Measurements from ENCODE around the gene TRPM7. TPM values are rescaled to one million over a fixed set of nuclear protein-coding genes. Genes with fewer than 3 reads are reported as not detected.
"Not testable (repeated sequence)": the region's sequence is repeated elsewhere in the genome, so short reads cannot be mapped to it uniquely, and the experiment has no call there.

TRPM7 gene
- polyA plus RNA-seq, 1 donor (not counting 4 experiments of a cell fraction or from before 2014, with no cell fraction given), result 25.4 TPM

DNA sequence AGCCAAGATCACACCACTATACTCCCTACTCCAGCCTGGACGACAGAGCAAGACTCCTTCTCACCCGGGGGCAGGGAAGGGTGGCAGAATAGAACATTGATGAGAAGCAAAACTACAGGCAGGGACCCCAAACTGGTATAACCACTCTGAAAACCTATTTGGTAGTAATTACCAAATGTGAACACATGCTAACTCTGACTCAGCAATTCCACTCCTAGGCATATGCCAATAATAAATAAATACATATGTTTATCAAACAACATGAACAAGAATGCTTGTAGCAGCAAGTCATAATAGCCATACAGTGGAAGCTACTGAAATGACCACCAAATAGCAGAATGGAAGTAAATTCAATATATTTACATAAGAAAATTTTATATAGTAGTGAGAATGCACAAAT lies 109.1 kb downstream of the TRPM7 start:
- no peak overlapping the region for H3K4me2 ChIP-seq (ENCODE audit: control insufficient read depth, extremely low read depth, insufficient read depth, low read depth, low read length)
- dilution Hi-C loops (cut with MboI; ENCODE audit: extremely low pct_ligation_motif_present, low sequenced_read_pairs), result no loop called here

DNA sequence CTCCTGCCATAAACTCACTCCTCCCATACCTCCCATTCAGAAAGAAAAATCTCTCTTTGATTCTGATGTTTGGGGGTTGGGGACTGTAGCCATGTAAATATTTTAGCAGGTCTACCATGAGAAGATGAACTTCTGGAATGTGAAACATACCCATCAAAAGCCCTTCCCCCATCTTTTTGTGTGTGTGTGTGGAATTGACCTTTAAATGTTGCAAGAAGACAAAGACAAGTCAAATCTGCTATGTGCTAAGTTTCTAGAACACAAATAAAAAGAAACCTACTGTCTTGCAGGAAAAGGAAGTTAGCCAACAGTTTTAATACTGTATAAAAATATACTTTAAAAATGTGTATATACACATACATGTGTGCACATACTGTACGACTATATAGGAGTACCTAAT lies 110.4 kb downstream of the TRPM7 start:
- H4K20me1 ChIP-seq (ENCODE audit: control insufficient read depth, extremely low read depth, insufficient read depth, low read length), result no peaks in the 10 kb centered on the region
- H3K4me1 ChIP-seq (ENCODE audit: control insufficient read depth, extremely low read depth, insufficient read depth, low read length), result no peaks in the 10 kb centered on the region
- peaks cover 7 to 9% of the 10 kb centered on the region in 2 experiments for H3K36me3 ChIP-seq (ENCODE audit: control insufficient read depth in 2 of 2, extremely low read depth in 1 of 2, insufficient read depth in 2 of 2, low read length in 2 of 2)
- no peak overlapping the region for H2AFZ ChIP-seq (ENCODE audit: control insufficient read depth, low read length)
- TF ChIP-seq, protein P1, sequence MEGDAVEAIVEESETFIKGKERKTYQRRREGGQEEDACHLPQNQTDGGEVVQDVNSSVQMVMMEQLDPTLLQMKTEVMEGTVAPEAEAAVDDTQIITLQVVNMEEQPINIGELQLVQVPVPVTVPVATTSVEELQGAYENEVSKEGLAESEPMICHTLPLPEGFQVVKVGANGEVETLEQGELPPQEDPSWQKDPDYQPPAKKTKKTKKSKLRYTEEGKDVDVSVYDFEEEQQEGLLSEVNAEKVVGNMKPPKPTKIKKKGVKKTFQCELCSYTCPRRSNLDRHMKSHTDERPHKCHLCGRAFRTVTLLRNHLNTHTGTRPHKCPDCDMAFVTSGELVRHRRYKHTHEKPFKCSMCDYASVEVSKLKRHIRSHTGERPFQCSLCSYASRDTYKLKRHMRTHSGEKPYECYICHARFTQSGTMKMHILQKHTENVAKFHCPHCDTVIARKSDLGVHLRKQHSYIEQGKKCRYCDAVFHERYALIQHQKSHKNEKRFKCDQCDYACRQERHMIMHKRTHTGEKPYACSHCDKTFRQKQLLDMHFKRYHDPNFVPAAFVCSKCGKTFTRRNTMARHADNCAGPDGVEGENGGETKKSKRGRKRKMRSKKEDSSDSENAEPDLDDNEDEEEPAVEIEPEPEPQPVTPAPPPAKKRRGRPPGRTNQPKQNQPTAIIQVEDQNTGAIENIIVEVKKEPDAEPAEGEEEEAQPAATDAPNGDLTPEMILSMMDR (optimal IDR thresholded peaks at IDR 0.05 in 1 of 3, IDR thresholded peaks at IDR 0.05 in 1 of 3, conservative IDR thresholded peaks at IDR 0.05 in 1 of 3; ENCODE audit: extremely low read depth in 1 of 3, insufficient read depth in 2 of 3, low read length in 3 of 3), result no peak
- no peak for TF ChIP-seq EZH2 (IDR thresholded peaks at IDR 0.05; ENCODE audit: low read length)
- FAIRE-seq (no peak), DNase-seq (ENCODE audit: low read depth, low spot score) (no peak)
- no peaks in the 10 kb centered on the region for H3K9me1 ChIP-seq (ENCODE audit: control insufficient read depth, extremely low read depth, insufficient read depth, low read length)
- H3K4me2 ChIP-seq (ENCODE audit: control insufficient read depth, extremely low read depth, insufficient read depth, low read depth, low read length), result no peak overlapping the region
- H3K9me3 ChIP-seq (ENCODE audit: control insufficient read depth, low read depth, low read length), result no peaks in the 10 kb centered on the region
- H3K9ac ChIP-seq (ENCODE audit: control insufficient read depth, extremely low read depth, insufficient read depth, low read length), result no peak overlapping the region
- H3K27me3 ChIP-seq (ENCODE audit: control insufficient read depth, extremely low read depth, insufficient read depth, low read length), result no peaks in the 10 kb centered on the region
- no peaks in the 10 kb centered on the region for H3K79me2 ChIP-seq (ENCODE audit: control insufficient read depth, insufficient read depth, low read length)
- no peak overlapping the region for H3K4me3 ChIP-seq (ENCODE audit: control insufficient read depth in 2 of 3, extremely low read depth in 1 of 3, insufficient read depth in 2 of 3, low read depth in 1 of 3, low read length in 3 of 3)
- no peak overlapping the region for H3K27ac ChIP-seq (ENCODE audit: control insufficient read depth, insufficient read depth, low read length)
- dilution Hi-C loops (cut with MboI; ENCODE audit: extremely low pct_ligation_motif_present, low sequenced_read_pairs), result no loop called here

More for the DNA sequence above, 109.1 kb downstream of the TRPM7 start:
- Histone ChIP-seq H3K4me1 (ENCODE audit: control insufficient read depth, extremely low read depth, insufficient read depth, low read length) (no peaks in the 10 kb centered on the region), H3K4me3 (ENCODE audit: control insufficient read depth in 2 of 3, extremely low read depth in 1 of 3, insufficient read depth in 2 of 3, low read depth in 1 of 3, low read length in 3 of 3) (no peak overlapping the region), H3K9ac (ENCODE audit: control insufficient read depth, extremely low read depth, insufficient read depth, low read length) (no peak overlapping the region), H3K27me3 (ENCODE audit: control insufficient read depth, extremely low read depth, insufficient read depth, low read length) (no peaks in the 10 kb centered on the region), H2AFZ (ENCODE audit: control insufficient read depth, low read length) (no peak overlapping the region), H3K36me3 (ENCODE audit: control insufficient read depth in 2 of 2, extremely low read depth in 1 of 2, insufficient read depth in 2 of 2, low read length in 2 of 2) (peaks cover 6% of the 10 kb centered on the region in 2 experiments), H4K20me1 (ENCODE audit: control insufficient read depth, extremely low read depth, insufficient read depth, low read length) (no peaks in the 10 kb centered on the region), H3K79me2 (ENCODE audit: control insufficient read depth, insufficient read depth, low read length) (no peaks in the 10 kb centered on the region), H3K27ac (ENCODE audit: control insufficient read depth, insufficient read depth, low read length) (no peak overlapping the region), H3K9me3 (ENCODE audit: control insufficient read depth, low read depth, low read length) (no peaks in the 10 kb centered on the region), H3K9me1 (ENCODE audit: control insufficient read depth, extremely low read depth, insufficient read depth, low read length) (no peaks in the 10 kb centered on the region)
- no peak for DNase-seq (ENCODE audit: low read depth, low spot score)
- no peak for FAIRE-seq
- TF ChIP-seq EZH2 (IDR thresholded peaks at IDR 0.05; ENCODE audit: low read length), result no peak
- TF ChIP-seq, protein P1 (optimal IDR thresholded peaks at IDR 0.05 in 1 of 3, IDR thresholded peaks at IDR 0.05 in 1 of 3, conservative IDR thresholded peaks at IDR 0.05 in 1 of 3; ENCODE audit: extremely low read depth in 1 of 3, insufficient read depth in 2 of 3, low read length in 3 of 3), result no peak

DNA sequence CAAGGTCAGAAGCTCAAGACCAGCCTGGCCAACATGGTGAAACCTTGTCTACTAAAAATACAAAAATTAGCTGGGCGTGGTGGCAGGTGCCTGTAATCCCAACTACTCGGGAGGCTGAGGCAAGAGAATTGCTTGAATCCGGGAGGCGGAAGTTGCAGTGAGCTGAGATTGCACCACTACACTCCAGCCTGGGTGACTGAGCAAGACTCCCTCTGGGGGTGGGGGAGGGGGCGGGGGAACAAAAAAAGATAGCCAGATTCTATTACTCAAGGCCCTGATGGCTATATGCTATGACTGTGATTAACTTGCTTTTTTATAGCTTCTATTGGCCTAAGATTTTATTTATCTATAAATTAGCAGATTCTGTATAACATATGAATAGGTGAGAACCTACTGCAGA lies 112.8 kb downstream of the TRPM7 start:
- peaks cover 9 to 12% of the 10 kb centered on the region in 2 experiments for H3K36me3 ChIP-seq (ENCODE audit: control insufficient read depth in 2 of 2, extremely low read depth in 1 of 2, insufficient read depth in 2 of 2, low read length in 2 of 2)

More for the DNA sequence above, 112.8 kb downstream of the TRPM7 start:
- DNase-seq (ENCODE audit: low read depth, low spot score); dilution Hi-C loops (cut with MboI; ENCODE audit: extremely low pct_ligation_motif_present, low sequenced_read_pairs); H3K4me2 ChIP-seq (ENCODE audit: control insufficient read depth, extremely low read depth, insufficient read depth, low read depth, low read length); H3K4me3 ChIP-seq (ENCODE audit: control insufficient read depth in 2 of 3, extremely low read depth in 1 of 3, insufficient read depth in 2 of 3, low read depth in 1 of 3, low read length in 3 of 3); H4K20me1 ChIP-seq (ENCODE audit: control insufficient read depth, extremely low read depth, insufficient read depth, low read length); H3K27ac ChIP-seq (ENCODE audit: control insufficient read depth, insufficient read depth, low read length); H3K79me2 ChIP-seq (ENCODE audit: control insufficient read depth, insufficient read depth, low read length); H3K9ac ChIP-seq (ENCODE audit: control insufficient read depth, extremely low read depth, insufficient read depth, low read length); H2AFZ ChIP-seq (ENCODE audit: control insufficient read depth, low read length); H3K9me1 ChIP-seq (ENCODE audit: control insufficient read depth, extremely low read depth, insufficient read depth, low read length); H3K27me3 ChIP-seq (ENCODE audit: control insufficient read depth, extremely low read depth, insufficient read depth, low read length); FAIRE-seq; H3K4me1 ChIP-seq (ENCODE audit: control insufficient read depth, extremely low read depth, insufficient read depth, low read length); H3K9me3 ChIP-seq (ENCODE audit: control insufficient read depth, low read depth, low read length): not testable (repeated sequence)

Data from keratinocyte (primary cell).